Breast epithelium (tissue), 4 donors: ENCODE measurements around the gene FTO. TPM values are rescaled to one million over a fixed set of nuclear protein-coding genes. Genes with fewer than 3 reads are reported as not detected.

Experiments used
- DNase-seq, 2 donors: peaks; one replicate each; pipeline ENCODE4 v3.0.0-alpha.2; 2019; ENCODE audit warnings: low spot score in 2 of 2
- H3K27ac ChIP-seq, 2 donors: fragments of 200-600 bp; sonication (generic) in 1 of 2; one replicate each; pipeline ENCODE4 v1.5.1; 2016 to 2019; ENCODE audit warnings: mild to moderate bottlenecking in 1 of 2
- H3K27me3 ChIP-seq, 2 donors: fragments of 200-600 bp; sonication (generic) in 1 of 2; one replicate each; pipeline versions ENCODE4 v1.5.1 to v1.6.0; 2017 to 2019; ENCODE audit warnings: control low read depth in 1 of 2, mild to moderate bottlenecking in 1 of 2
- H3K36me3 ChIP-seq: fragments of 200-600 bp; one replicate; pipeline ENCODE4 v1.5.1; 2019
- H3K4me1 ChIP-seq, 2 donors: fragments of 200-600 bp; sonication (generic); one replicate each; pipeline ENCODE4 v1.5.1; 2016 to 2019; ENCODE audit warnings: control low read depth in 1 of 2
- H3K4me3 ChIP-seq, 3 donors: fragments of 200-600 bp; sonication (generic); 1 replicate in 2 of 3; 2 replicates in 1 of 3; pipeline ENCODE4 v1.5.1; 2016 to 2019; ENCODE audit warnings: mild to moderate bottlenecking in 3 of 3, moderate library complexity in 2 of 3
- H3K9me3 ChIP-seq, 2 donors: fragments of 200-600 bp; sonication (generic) in 1 of 2; one replicate each; pipeline ENCODE4 v1.5.1; 2016 to 2019; ENCODE audit warnings: control low read depth in 1 of 2
- POLR2A ChIP-seq: fragments of 450-650 bp; IDR thresholded peaks from one replicate; pipeline ENCODE4 v1.6.1; 2016; ENCODE audit warnings: antibody characterized with exemption, mild to moderate bottlenecking, moderate library complexity
- POLR2AphosphoS5 ChIP-seq, 3 donors: sonication (generic); formaldehyde crosslinking; IDR thresholded peaks; one replicate each; pipeline ENCODE4 v1.6.1; 2017; ENCODE audit warnings: antibody characterized with exemption in 3 of 3
- intact Hi-C: fragments of 100-400 bp; cut with DNase I; formaldehyde crosslinking; loops from one replicate; pipeline ENCODE4 v1.15.1; 2023; ENCODE audit warnings: low total_unique reads
- total RNA-seq, 3 donors: library from RNA; depleted of rRNA; stranded (reverse); fragments of >200 nt; gene quantifications; one replicate each; pipeline ENCODE4 v1.1.0, GENCODE V29; 2016
- TF ChIP-seq, protein P1 (sequence below), 3 donors: fragments of 450-650 bp; IDR thresholded peaks; one replicate each; pipeline ENCODE4 v1.5.1; 2016 to 2017; ENCODE audit warnings: antibody characterized with exemption in 3 of 3, mild to moderate bottlenecking in 3 of 3, moderate library complexity in 3 of 3

FTO gene
- total RNA-seq, 3 donors from 2014 or later, result 109 to 193 (median 174) TPM

DNA sequence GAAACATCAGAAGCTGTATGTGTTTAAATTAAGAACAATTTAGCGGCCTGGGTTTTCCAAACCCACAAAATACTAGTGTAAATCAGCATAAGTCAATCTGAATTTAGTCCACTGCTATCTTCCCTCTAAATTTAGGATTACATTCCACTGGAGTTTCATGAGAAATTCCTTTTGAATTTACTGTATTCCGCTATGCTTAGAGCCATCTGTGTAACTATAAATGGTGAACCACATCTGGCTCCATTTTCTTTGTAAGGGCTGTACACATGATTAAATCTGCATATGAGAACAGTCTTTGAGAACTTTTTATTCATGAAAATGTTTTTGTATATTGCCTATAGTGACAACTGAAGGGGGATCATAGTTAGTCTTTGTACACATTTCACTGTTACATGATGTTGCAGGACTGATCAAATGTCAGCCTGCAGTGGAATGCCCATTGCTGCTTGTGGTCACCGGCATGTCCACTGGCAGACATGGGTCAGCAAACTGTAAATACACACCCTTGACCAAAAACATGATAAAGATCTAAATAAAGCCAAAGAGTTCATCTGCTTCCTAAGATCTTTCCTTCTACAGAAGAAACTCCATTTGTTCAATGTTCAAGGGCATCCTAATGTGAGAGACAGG is 37.1 kb upstream of the FTO start:
- TF ChIP-seq, protein P1, sequence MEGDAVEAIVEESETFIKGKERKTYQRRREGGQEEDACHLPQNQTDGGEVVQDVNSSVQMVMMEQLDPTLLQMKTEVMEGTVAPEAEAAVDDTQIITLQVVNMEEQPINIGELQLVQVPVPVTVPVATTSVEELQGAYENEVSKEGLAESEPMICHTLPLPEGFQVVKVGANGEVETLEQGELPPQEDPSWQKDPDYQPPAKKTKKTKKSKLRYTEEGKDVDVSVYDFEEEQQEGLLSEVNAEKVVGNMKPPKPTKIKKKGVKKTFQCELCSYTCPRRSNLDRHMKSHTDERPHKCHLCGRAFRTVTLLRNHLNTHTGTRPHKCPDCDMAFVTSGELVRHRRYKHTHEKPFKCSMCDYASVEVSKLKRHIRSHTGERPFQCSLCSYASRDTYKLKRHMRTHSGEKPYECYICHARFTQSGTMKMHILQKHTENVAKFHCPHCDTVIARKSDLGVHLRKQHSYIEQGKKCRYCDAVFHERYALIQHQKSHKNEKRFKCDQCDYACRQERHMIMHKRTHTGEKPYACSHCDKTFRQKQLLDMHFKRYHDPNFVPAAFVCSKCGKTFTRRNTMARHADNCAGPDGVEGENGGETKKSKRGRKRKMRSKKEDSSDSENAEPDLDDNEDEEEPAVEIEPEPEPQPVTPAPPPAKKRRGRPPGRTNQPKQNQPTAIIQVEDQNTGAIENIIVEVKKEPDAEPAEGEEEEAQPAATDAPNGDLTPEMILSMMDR (IDR thresholded peaks at IDR 0.05), result no peak
- TF ChIP-seq POLR2A, result no peak
- no peak for TF ChIP-seq POLR2AphosphoS5 (IDR thresholded peaks at IDR 0.05)
- Histone ChIP-seq H3K36me3 (no peaks in the 10 kb centered on the region), H3K27ac (no peak overlapping the region), H3K27me3 (no peaks in the 10 kb centered on the region), H3K4me1 (no peaks in the 10 kb centered on the region), H3K9me3 (no peaks in the 10 kb centered on the region), H3K4me3 (no peak overlapping the region)
- DNase-seq, result no peak
- intact Hi-C loops, result no loop called here

DNA sequence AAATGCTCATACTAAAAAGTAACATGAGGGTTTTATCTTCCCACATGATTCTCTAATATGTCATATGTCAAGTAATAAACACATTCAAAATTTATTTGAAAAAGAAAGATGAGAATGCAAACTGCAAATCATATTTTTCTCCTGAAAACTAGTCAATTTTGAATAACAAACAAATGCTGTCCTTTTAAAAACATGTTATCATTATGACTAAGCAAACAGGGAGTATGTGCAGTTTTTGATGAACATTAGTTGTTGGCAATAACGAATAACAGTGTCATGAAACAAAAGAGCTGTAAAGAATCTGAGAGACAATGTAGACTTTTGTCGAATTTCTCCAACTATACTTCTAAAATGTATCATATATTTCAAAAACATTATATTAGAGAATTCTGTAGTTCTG is 35.1 kb upstream of the FTO start:
- TF ChIP-seq, protein P1 (IDR thresholded peaks at IDR 0.05), result no peak
- TF ChIP-seq POLR2A (no peak), POLR2AphosphoS5 (IDR thresholded peaks at IDR 0.05) (no peak)

DNA sequence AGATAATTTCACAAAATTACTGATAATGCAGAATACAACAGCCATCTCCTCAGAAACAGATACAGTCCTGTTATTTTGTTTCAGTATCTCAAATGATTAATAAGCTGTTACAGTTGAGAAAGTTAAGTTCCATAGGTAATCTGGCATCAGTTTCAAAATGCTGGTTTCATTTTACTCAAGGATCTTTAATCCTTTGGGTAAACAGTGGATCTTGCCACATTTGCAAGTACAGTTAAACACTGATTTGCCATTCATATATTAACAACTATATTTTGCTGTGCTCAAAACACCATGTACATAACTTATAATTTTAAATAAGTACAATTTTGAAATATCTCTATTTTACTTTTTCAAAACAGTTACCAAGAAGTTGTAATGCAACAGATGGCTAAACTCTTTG is 31.5 kb upstream of the FTO start:
- intact Hi-C loops, result no loop called here
- TF ChIP-seq, protein P1 (IDR thresholded peaks at IDR 0.05), result no peak
- TF ChIP-seq POLR2AphosphoS5 (IDR thresholded peaks at IDR 0.05) (no peak), POLR2A (no peak)
- no peaks in the 10 kb centered on the region for H3K4me1 ChIP-seq
- no peak for DNase-seq
- H3K27ac ChIP-seq, result no peak overlapping the region
- H3K36me3 ChIP-seq, result no peaks in the 10 kb centered on the region
- H3K4me3 ChIP-seq, result peak overlapping the region in 1 of 3 donors; percentile 3
- H3K9me3 ChIP-seq, result no peaks in the 10 kb centered on the region
- H3K27me3 ChIP-seq, result no peaks in the 10 kb centered on the region

More for the DNA sequence above, 35.1 kb upstream of the FTO start:
- Histone ChIP-seq H3K36me3 (no peaks in the 10 kb centered on the region), H3K4me3 (no peak overlapping the region), H3K9me3 (no peaks in the 10 kb centered on the region), H3K27me3 (no peaks in the 10 kb centered on the region), H3K27ac (no peak overlapping the region), H3K4me1 (no peaks in the 10 kb centered on the region)
- intact Hi-C loops, result no loop called here
- DNase-seq, result no peak

DNA sequence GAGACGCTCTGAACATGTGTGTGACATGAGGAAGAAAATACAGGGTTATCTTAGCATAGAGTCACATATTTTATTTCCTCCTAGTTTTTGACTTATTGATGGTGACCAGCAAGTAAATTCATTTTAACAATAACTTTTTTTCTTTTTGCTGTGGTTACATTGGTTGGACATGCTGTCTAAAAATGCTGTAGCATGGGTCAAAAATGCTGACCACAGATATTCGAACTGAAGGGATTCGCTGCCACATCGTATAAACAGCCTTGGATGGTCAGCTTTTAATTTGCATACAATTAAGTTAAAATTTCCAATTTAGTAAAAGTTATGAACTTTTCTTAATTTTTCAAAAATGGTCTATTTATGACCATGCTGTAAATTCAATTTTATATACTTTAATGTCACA is 30.8 kb upstream of the FTO start:
- Histone ChIP-seq H3K27ac (no peak overlapping the region), H3K36me3 (no peaks in the 10 kb centered on the region), H3K27me3 (no peaks in the 10 kb centered on the region), H3K4me3 (no peak overlapping the region), H3K4me1 (no peaks in the 10 kb centered on the region), H3K9me3 (no peaks in the 10 kb centered on the region)
- DNase-seq, result no peak
- intact Hi-C loops, result no loop called here
- TF ChIP-seq POLR2AphosphoS5 (IDR thresholded peaks at IDR 0.05) (no peak), POLR2A (no peak)
- TF ChIP-seq, protein P1 (IDR thresholded peaks at IDR 0.05), result no peak

DNA sequence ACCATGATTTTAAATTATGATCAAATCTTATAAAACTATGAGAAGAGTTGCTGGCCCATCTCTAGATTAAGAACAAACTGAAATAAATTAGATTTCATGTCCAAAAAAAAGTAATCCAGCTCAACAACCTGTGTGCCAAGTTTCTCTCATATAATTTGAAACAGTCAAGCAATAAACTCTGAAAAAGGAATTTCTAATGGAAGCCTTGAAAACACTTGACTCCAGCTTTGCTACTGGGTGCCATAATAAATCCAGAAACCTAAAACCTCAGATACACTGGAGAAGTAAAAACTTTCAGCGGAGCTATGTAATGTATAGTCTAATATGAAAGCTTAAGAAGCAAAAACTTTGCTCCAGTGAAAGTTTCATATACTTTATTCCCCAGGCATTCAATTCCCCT is 25.8 kb upstream of the FTO start:
- Histone ChIP-seq H3K4me1 (no peaks in the 10 kb centered on the region), H3K27ac (no peak overlapping the region), H3K4me3 (no peak overlapping the region), H3K27me3 (no peaks in the 10 kb centered on the region), H3K36me3 (no peaks in the 10 kb centered on the region), H3K9me3 (no peaks in the 10 kb centered on the region)
- no peak for DNase-seq
- intact Hi-C loops, result no loop called here
- TF ChIP-seq POLR2AphosphoS5 (IDR thresholded peaks at IDR 0.05) (no peak), POLR2A (no peak)
- TF ChIP-seq, protein P1 (IDR thresholded peaks at IDR 0.05), result no peak
